ENCODE results near the gene FEZF1.

The FEZF1 gene

DNA sequence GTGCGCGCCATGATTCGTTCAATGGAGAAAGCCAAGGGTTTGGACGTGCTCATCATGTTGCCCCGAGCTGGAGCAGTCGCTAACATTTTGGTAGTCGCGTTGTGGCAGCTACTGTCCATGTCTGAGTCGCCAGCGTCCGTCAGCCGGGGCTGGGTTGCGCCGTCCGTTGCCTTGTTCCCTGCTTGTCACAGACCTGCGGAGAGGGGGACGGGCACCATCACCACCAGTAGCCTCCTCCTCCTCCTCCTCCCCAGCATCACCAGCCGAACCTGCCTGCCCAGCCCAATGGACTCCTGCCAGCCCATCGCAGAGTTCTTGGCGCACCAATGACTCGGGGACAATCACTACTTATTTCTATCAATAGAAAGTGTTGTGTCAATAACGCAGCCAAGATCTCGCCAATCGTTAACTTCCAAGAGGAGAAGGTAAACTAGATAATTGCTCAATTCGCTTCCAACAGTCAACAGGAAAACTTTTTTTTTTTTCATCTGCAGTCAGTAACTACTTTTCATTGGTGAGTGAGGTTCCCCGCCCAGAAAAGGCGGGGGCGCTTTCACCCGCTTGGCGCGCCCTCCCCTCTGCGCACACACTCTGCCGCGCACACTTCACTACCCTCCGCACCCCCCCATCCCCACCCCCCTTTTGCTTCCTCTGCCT is at the start of gene FEZF1:
Gene FEZF1, minus strand, starts transcription at position 432 of the 657 bp plus-strand sequence. Its CDS starts 313 bp downstream, at position 119.
- DNase-seq (ENCODE audit: low spot score): no peak

DNA sequence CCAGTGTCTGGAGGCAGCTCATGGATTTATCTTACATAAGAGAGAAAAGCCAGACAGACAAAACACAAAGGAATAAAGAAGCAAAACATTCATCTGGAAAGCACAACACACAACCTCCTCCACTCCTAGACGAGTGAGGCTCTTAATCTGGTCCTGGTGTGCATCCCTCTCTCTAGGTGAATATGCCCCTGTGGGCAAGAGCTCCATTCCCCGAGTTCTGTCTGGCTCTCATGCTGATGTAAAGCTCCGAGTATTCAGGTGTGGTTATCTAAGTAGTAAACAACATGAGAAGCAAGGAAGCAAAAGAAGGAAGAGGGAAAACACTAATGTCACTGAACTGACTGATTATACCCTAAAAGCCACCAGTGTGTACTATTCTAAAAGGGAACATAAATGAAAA is 47.9 kb upstream of the FEZF1 start:
- no peak for DNase-seq (ENCODE audit: low spot score)

DNA sequence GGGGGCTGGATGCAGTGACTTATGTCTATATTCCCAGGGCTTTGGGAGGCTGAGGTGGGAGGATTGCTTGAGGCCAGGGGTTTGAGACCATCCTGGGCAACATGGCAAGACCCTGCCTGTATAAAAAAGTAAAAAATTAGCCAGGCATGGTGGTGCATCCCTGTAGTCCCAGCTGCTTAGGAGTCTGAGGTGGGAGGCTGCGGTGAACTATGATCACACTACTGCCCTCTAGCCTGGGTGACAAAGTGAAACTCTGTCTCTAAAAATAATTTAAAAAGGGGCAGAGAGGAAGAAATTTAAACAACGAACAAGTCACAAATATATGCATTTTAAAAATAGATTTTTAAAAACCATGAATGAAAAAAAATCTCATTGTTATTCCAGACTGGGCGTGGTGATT is 46.2 kb upstream of the FEZF1 start:
- no peak for DNase-seq (ENCODE audit: low spot score)

DNA sequence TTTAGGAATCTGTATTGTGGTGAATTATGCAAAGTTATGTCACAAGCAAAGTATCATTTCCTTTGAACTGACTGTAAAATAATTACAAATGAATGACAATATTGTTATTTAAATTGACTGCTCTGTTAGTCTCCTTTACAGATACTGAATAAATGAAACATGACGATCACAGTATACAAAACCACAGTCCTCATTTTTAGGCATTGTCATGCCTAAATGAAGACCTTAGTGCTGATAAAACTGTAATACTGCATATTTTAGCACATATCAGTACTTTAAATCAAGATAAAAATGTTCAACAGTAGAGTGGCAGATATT is 39.7 kb upstream of the FEZF1 start:
- no peak for DNase-seq (ENCODE audit: low spot score)

DNA sequence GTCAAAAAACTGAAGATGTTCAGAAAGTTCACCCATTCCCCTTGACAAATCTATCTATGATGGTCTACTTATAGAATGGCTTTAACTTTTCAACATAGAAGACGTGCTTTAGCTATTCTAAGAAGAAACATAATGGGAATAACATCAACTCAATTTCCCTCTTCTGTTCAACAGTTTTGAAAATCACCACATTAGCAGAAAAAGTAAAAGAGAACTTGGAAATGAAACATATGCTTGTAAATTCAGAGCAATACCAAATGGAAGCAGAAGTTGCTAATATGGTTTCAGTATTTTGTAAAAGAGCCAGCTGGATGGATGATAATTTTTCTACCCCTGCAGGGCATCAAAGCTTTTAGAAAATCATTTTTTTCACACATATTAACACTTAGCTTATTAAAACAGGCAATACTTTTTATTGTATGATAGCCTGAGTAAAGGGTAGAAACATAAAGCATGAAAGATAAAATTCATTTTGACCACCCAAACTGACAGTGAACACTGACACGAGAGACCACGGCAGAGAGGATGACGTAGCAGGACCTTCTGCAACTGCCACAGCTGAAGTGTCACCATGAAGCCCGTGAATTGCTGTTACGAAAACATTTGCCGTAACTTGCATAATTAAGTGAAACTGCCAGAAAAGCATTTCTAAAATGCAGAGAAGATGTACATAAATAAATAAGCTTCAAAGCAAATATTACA is 39.2 kb upstream of the FEZF1 start:
- no peak for DNase-seq (ENCODE audit: low spot score)

DNA sequence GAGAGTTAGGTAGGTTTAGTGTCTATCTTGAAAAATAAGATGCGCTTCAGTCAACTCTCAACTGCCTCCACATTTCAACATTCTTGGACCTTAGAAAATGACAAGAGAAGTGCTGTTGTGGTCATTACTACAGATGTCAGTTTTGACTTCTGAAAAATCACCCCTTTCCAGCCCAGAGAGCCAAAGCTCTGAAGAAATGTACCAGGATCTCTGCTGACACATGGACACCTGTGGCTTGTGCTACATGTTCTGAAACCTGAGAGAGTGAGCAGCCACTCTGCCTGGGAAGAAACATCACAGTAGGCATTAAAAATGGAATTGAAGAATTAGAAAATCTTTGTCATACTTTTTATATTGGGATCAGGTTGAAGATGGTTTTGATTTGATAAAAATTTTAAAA is 35.9 kb upstream of the FEZF1 start:
- DNase-seq (ENCODE audit: low spot score): no peak

DNA sequence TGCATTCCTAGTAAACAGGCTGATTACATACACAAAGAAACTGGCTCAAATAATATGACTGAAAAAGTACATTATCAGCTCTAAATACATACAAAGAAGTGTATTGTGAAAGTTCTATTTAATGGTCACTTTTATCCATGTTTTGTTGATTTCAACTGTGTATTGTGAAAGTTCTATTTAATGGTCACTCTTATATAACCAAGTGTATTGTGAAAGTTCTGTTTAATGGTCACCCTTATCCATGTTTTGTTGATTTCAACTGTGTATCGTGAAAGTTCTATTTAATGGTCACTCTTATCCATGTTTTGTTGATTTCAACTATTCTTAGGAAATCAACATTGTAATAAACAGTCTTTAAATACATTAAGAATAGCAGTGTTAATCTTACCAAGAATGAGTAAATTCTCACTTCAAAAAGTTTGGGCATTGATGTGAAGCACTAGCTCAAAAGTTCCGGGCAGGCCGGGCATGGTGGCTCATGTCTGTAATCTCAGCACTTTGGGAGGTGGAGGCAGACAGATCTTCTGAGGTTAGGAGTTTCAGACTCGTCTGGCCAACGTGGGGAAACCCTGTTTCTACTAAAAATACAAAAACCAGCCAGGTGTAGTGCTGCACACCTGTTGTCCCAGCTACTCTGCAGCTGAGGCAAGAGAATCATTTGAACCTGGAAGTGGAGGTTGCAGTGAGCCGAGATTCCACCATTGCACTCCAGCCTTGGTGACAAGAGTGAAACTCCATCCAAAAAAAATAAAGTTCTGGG is 34.8 kb upstream of the FEZF1 start:
- DNase-seq (ENCODE audit: low spot score): no peak

DNA sequence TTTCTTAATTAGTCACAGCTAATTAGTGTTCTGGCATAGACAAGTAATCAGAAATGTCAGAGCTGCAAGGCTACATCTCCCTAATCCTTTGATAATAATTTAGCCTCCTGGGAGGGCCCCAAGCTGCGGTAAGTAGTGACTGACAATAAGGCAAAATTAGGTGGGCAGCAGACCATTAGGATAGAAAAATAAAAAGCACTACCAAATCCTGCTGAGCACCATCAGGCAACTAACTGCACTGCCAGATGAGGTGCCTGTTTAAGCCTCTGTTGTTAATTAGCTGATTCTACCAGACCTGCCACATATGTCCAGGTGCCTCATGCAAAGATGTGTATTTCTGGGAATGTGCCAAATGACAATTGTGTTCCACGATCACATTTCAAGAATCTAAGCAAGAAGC is 32.5 kb upstream of the FEZF1 start:
- DNase-seq (ENCODE audit: low spot score): no peak

DNA sequence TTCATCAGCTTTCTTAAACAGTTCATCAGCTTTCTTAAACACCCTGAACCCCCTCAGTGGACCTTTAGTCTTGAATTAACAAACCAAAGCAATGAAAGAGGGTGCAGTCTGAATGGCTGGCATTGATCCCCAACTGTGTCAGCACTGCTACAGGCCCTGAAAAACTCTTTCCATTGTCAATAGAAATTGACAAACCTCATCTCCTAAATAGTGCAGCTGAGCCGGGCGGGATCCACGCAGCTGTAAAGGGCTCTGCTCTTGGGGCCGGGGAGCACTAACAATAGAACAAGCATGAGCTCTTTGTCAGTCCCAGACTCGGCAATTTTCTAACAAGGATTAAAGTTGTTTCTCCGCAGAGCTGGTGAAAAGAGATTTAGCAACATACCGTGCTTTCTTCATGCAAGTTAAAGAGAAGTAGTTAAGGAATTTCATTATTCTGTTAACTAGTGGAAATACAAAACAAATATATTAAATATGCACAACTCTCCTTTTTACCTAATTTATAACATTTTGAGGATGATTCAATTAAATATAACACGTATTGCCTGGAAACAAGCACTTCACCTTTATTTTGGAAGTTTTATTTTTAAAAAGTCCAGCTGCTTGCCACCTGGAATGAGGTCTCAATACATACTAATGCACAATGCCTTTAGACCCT is 24.7 kb upstream of the FEZF1 start:
- no peak for DNase-seq (ENCODE audit: low spot score)

DNA sequence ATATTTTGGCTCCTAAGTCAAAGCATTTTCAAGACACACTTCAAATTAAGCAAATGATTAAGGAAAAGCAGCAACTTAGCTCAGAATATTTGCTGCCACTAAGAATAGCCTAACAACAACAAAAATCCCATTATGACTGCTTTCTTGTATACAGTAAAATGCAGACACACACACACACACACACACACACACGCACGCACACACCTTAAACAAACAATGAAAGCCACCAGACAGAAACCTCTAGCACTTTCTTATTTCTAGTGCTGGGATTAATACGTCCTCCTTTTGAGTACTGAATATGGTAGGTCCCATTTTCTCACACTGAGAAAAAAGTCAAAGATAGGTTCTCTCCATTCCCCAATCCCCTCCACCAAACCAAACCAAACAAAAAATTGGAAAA is 23.4 kb upstream of the FEZF1 start:
- DNase-seq (ENCODE audit: low spot score): no peak

DNA sequence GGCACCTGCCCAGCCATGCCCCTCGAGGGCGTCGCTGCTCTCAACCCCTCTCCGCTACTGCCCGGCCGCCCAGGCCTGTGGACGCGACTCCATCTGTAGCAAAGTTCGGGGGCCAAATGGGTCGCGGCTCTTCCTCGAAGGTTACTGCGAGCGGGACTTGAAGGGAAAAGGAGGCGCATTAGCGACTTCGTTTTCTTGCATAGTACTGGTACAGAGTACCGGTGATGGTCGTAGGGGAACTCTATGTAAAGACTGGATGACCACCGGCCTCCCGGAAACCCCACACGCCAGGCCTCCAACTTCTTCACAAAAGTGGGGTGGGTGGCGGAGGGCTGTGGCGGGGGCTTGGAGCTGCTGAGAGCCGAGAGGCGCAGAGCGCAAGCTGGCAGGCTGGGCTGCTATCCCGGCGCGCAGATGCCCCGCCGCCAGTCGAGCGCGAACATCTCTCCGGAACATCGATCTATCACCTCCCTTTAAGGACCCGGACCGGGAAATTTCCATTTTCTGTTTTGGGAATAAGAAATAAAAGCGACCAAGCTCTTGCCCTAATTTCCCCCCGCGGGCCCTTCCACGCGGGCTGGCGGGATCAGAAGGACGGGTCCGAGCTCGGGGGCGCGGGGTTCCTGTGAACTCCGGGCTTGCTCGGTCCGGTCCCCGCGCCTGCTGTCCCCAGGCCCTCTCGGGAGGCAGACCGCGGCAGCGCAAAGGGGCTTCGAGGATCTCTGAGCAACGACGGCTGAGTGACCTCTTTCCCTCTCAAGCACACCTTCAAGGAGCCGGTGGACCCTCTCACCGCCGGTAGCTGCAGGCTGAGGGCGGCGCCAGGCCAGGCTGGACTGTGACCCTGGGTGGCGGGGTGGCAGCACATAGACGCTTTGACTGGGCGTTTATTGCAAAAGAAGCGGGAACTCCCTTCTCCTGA is 12.2 kb upstream of the FEZF1 start:
- no peak for DNase-seq (ENCODE audit: low spot score)

DNA sequence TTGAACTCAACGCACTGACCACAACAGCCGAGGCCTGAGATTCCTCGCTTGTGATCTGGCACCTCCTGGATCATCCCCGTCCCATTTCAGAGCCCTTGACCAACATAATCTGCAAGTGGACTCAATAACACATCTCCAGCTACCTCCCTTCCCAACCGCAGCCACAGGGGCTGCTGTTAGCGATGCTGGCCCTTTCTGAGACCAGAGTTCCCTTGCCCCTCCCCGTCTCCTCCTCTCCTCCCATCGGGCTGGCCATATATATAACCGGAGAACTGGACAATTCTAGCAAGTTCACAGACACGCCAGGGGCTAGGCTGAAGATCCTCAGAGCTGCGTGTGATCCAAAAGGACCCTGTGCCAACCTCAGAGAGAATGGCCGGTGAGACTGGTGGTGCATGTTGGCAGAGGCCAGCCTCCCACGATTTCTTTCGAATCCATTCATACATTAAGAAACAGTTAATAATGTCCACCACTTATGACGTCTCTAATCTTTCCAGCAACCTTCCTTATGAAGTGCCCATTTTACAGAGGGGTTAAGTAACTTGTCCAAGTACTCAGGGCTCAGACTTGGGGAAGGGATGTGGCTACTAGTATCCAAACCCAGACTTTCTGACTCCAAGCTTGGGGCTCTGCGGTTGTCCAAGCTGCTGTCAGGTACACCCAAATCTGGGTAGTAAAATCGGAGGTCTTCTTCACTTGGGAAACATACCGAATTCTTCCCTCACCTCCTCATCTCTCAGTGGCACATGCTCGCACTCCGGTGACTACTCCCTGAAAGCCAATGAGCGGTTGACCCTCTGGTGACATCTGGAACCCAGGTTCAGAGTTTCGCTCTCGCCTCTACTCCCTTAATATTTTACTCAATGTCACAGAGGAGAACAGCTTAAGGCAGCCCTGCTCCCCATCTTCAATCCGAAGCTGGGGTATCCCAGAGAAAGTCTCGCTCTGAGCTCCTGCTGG is 11.2 kb upstream of the FEZF1 start:
- no peak for DNase-seq (ENCODE audit: low spot score)

DNA sequence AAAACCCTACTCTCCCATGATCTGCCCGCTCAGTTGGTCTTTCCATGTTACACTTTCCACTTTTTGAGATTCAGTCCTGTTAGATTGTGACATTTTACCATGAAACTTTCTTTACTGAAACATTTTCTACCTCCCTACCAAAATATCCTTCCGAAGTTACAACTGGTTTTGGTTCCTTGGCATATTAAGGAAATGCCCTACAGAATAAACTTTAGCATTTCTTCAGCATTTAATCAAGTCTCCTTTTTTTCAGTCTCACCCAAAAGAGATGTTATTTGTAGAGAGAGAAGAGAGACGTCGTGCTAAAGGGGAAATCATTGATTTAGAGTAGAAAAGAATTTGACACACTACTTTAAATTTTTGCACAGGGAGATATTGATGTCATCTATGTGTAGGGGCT is 9.7 kb upstream of the FEZF1 start:
- DNase-seq (ENCODE audit: low spot score): no peak

DNA sequence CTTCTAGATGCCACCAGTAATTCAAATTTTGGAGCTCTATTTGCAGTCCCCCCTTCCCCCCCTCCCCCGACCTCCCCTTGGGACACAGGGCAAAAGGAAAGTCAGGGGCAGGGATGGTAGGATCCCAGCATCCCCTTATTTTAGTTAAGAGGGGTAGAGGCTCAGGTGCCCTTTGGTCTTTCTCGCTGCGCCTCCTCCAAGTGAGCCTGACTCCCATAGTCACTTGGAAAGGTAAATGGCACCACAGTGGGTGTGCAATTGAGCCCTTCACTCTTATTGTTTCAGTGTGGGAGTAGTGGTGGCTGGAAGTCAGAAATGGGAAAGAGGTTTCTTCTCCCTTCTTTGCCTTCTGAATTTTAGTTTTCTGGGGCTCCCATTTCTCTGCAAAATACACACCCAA is 8.2 kb upstream of the FEZF1 start:
- no peak for DNase-seq (ENCODE audit: low spot score)

DNA sequence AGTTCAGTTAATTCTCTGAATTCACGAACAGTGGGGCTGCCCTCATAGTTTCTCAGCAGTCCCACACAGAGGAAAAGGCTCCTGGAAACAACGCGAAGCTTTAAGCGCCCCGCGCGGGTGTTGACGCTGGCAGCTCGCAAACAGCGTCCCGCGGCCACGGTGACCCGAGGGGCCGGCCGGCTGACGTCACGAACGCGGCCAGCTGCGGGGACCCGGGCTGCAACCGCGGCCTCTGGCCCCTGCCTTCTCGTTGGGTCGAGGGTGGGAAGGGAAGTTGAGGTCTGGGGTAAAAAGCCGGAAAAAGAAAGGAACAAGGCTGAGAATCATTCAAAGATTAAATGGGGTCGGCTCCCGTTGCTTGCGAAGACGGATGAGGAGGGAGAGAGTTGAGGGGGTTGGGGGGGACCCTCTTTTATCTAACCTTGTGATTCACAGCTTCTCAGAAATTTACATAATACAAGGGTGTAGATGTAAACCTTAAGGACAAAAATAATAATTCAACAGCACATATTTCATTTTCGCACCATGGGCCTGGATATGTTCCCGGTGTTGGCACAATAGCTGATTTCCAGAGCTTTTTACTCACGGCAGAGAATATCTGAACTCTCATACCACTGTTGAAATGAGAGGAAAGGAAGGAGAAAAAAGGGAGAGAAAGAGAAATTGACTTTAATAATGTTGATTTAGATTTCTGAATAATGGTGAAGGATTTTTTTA is 7.3 kb upstream of the FEZF1 start:
- DNase-seq (ENCODE audit: low spot score): no peak

DNA sequence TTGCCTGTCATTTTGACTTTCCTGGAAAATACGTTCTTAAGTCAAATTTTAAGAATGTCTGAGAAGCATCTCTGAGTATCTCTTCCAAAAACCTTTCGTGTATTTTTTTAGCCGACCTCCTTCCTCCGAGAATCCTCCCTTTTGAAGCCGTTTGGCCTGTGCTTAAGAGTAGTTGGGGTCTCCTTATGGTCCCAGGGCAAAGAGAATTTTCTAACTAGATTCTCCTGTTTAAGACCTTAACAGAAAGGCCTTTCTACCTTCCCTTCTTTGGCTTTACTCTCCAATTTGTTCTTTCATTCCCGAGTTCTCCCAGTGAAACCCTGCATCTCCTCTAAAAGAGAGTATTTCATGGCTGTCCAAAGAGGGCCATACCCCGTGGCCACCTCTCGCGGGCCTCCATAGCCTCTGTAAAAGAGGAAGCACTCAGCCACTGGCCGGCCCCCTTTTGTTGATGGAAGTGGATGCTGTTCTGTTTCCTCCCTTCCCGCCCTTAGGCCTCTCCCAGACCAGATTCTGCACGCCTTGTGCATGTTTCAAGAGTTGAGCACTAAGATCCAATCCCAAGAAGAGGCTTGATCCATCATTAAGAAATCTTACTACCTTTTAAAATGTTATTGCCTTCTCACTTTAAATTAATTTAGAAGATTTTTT is 6.6 kb upstream of the FEZF1 start:
- DNase-seq (ENCODE audit: low spot score): no peak

DNA sequence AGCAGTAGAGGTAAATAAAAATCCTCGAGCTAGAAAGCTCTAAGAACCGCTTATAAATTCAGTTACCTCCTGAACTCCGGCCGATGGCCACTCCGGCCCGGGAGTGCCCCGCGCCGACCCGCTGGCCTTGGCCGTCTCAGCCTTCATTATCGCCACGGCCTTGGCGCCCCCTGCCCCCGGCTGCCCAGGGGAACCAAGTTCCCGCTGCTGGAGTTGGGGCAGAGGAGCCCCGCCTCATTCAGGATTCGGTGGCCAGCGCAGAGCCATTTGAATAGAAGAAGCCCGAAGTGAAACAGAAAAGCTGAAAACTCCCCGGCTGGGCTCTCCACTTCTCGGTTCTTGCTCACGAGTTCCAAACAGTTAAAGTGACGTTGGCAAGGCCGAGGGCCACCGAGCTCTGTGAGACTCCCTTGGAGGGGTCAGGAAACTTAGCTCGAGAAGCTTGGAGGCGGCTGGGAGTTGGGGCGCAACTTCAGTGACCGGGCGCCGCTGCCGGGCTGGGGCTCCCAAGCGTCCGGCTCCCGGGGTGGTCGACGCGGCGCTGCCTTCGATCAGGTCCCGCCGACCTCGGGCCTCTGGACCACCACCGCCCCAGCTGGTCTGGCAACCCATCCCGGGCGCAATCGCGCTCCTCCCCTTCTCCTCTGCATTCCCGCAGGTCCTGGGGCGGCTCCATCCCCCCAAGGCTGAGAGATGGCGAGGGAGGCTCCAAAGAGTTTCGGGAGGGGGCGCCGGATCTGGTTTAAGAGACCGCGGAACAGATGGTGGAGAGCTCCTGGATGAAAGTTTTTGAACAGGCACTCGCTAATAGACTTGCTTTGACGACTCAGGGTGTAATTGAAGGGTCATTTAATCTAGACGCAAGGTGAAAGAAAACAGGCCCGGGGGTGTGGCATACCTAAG is 5.8 kb upstream of the FEZF1 start:
- DNase-seq (ENCODE audit: low spot score): no peak

DNA sequence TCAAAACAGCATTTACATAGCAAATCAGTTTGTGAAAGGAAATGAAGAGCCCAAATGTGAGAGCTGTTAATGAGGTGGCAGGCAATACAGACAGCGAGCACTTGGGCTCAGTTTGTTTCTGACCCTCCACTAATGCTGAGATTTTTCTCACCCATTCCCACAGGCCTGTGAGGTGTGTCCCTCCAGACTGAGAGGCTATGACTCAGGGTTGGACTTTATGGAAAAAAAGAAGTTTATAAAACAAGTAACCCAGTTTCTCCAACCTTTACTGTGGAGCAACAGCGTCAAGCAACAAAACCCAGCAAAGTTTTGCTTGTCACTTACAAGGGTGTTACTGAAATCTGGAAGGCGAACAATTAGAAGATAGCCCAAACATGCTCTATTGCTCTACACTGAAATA is 4.9 kb upstream of the FEZF1 start:
- DNase-seq (ENCODE audit: low spot score): no peak
